ENCODE data around the gene PRKCQ. TPM values are rescaled to one million over a fixed set of nuclear protein-coding genes. Genes with fewer than 3 reads are reported as not detected.

Gene PRKCQ
- total RNA-seq, 2 donors from 2014 or later: 0.41 to 0.42 TPM

DNA sequence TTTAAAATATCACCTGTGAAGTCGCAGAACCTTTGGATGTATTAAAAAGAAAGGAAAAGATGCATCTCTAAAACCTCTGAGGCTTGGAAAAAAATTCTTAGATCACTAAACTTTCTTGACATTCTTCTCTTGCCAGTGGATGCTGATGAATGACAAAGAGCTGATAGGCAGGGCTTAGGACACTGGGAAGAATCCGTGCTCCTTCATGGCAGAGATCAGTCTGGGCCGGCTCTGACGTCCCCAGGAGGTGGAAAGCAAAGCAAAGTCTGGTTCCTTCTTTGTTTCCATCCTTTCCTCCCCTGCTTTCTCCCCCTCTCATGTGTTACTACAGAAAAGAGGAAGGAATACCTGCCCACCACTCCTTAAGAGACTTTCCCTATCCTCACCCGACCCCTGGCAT is 161.9 kb downstream of the PRKCQ start:
- no peak for ATAC-seq (ENCODE audit: insufficient number of reproducible peaks, low FRiP score, low read depth)
- TF ChIP-seq, protein P1, sequence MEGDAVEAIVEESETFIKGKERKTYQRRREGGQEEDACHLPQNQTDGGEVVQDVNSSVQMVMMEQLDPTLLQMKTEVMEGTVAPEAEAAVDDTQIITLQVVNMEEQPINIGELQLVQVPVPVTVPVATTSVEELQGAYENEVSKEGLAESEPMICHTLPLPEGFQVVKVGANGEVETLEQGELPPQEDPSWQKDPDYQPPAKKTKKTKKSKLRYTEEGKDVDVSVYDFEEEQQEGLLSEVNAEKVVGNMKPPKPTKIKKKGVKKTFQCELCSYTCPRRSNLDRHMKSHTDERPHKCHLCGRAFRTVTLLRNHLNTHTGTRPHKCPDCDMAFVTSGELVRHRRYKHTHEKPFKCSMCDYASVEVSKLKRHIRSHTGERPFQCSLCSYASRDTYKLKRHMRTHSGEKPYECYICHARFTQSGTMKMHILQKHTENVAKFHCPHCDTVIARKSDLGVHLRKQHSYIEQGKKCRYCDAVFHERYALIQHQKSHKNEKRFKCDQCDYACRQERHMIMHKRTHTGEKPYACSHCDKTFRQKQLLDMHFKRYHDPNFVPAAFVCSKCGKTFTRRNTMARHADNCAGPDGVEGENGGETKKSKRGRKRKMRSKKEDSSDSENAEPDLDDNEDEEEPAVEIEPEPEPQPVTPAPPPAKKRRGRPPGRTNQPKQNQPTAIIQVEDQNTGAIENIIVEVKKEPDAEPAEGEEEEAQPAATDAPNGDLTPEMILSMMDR (IDR thresholded peaks at IDR 0.05): no peak
- Histone ChIP-seq H3K36me3 (no peaks in the 10 kb centered on the region), H3K27ac (no peak overlapping the region), H3K9me3 (no peaks in the 10 kb centered on the region), H3K4me1 (ENCODE audit: control insufficient read depth in 1 of 2, low read depth in 2 of 2) (no peaks in the 10 kb centered on the region), H3K4me3 (no peak overlapping the region), H3K27me3 (replicated peaks; ENCODE audit: insufficient read depth) (no peaks in the 10 kb centered on the region)
- no peak for DNase-seq (ENCODE audit: low spot score)

DNA sequence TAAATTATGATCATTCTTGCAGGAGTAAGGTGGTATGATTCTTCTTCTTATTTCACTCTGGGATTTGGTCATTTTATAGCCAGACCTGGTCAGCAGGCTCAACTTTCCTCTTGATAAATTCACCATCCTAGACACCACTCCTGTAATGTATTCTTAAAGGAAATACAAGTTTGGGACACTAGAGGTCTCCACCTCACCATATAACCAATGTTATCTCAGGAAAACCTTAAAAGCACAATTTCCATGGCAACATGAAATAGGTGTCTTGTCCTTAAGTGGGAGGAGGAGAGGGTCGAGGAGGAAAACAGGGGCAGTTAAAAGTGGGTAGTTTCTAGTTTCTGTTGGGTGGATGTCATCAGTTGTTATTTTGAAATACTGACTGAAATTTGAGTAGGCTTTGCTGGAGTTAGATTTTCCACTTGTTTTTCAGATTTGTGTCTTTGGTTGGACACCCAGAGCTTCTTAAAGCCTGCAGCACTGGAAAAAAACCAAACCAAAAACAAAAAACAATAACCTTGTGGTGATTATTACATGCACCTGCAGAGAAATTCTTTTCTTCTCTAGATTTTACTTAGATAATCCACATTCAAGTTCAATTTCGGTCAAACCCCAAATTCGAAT is 163.1 kb downstream of the PRKCQ start:
- Histone ChIP-seq H3K4me1 (ENCODE audit: control insufficient read depth in 1 of 2, low read depth in 2 of 2) (no peaks in the 10 kb centered on the region), H3K27ac (no peak overlapping the region), H3K27me3 (replicated peaks; ENCODE audit: insufficient read depth) (no peaks in the 10 kb centered on the region), H3K36me3 (no peaks in the 10 kb centered on the region), H3K4me3 (no peak overlapping the region), H3K9me3 (no peaks in the 10 kb centered on the region)
- TF ChIP-seq, protein P1 (IDR thresholded peaks at IDR 0.05): peak; percentile 52
- ATAC-seq (ENCODE audit: insufficient number of reproducible peaks, low FRiP score, low read depth) (no peak), DNase-seq (ENCODE audit: low spot score) (no peak)

DNA sequence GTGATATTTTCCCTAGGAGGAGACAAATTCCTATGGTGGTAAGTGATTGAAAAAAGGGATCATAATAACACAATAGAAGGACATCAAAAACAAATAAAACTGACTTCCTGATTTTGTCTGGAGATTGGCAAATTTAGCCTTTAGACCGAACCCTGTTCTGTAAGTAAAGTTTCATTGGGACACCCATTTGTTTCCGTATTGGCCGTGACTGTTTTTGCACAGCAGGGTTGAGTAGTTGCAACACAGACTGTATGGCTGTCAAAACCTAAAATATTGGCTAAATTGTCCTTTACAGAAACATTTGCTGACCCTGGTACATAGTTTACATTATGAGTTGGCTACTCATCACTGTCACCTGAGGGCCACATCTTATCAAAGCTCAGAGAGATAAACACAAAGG is 168.6 kb downstream of the PRKCQ start:
- H3K27me3 ChIP-seq (replicated peaks; ENCODE audit: insufficient read depth): no peaks in the 10 kb centered on the region
- TF ChIP-seq, protein P1 (IDR thresholded peaks at IDR 0.05): no peak
- peaks cover 6 to 7% of the 10 kb centered on the region in 2 donors for H3K4me1 ChIP-seq (ENCODE audit: control insufficient read depth in 1 of 2, low read depth in 2 of 2)
- no peak for ATAC-seq (ENCODE audit: insufficient number of reproducible peaks, low FRiP score, low read depth)
- H3K9me3 ChIP-seq: no peaks in the 10 kb centered on the region
- no peak overlapping the region for H3K27ac ChIP-seq
- H3K36me3 ChIP-seq: no peaks in the 10 kb centered on the region
- no peak overlapping the region for H3K4me3 ChIP-seq
- no peak for DNase-seq (ENCODE audit: low spot score)

DNA sequence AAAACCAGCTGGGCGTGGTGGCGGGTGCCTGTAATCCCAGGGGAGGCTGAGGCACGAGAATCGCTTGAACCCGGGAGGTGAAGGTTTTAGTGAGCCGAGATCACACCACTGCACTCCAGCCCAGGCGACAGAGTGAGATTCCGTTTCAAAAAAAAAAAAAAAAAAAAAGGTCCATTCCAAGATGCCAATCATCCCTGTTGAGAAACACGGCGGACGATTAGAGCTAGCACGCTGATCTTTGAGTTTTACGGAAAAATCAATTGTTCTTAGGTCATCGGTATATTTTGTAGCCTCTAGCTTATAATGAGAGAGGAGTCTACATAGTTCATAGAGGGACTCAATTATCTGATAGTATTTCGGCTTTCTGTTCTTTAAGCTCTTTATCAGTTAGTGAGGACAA is 169.2 kb downstream of the PRKCQ start:
- Histone ChIP-seq H3K4me3 (no peak overlapping the region), H3K36me3 (no peaks in the 10 kb centered on the region), H3K27ac (no peak overlapping the region), H3K4me1 (ENCODE audit: control insufficient read depth in 1 of 2, low read depth in 2 of 2) (peaks cover 6 to 7% of the 10 kb centered on the region in 2 donors), H3K27me3 (replicated peaks; ENCODE audit: insufficient read depth) (no peaks in the 10 kb centered on the region), H3K9me3 (no peaks in the 10 kb centered on the region)
- no peak for ATAC-seq (ENCODE audit: insufficient number of reproducible peaks, low FRiP score, low read depth)
- no peak for DNase-seq (ENCODE audit: low spot score)
- TF ChIP-seq, protein P1 (IDR thresholded peaks at IDR 0.05): no peak

DNA sequence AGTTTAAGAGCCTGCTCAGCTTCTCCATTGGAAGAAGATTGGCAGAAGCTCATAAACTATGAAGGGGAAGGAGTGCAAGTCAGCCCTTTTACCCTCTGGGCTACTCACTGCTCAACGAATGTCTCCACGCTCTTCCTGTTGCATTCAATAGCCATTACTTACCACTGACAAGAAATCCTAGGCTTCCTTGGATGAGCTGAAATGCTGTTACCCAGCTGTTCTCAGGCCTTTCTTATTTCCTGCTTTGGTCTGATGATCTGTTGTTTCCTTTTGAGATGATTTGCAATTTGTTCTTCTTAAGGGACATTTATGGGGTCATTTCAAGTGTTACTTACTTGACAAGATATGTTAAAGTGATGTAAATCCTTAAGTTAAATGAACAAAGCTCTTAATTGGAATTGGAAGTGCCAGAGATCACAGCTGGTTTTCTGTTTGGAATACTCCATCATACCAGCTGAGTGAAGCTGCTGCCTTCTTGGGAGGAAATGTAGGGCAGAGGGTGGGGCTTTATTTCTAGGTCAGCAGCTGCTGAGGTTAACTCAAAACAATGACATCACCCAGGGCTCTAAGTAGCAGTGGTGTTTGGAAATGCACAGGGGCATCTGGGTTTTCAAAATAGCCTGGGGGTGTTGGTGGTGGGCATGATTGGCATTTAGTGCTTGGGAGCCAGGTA is 170.0 kb downstream of the PRKCQ start:
- Histone ChIP-seq H3K27me3 (replicated peaks; ENCODE audit: insufficient read depth) (no peaks in the 10 kb centered on the region), H3K4me3 (no peak overlapping the region), H3K9me3 (no peaks in the 10 kb centered on the region), H3K27ac (no peak overlapping the region), H3K36me3 (no peaks in the 10 kb centered on the region), H3K4me1 (ENCODE audit: control insufficient read depth in 1 of 2, low read depth in 2 of 2) (peaks cover 6 to 7% of the 10 kb centered on the region in 2 donors)
- ATAC-seq (ENCODE audit: insufficient number of reproducible peaks, low FRiP score, low read depth): peak; percentile 45
- TF ChIP-seq, protein P1 (IDR thresholded peaks at IDR 0.05): no peak
- no peak for DNase-seq (ENCODE audit: low spot score)
